ENCODE measurements around the gene VCL.

VCL gene

DNA sequence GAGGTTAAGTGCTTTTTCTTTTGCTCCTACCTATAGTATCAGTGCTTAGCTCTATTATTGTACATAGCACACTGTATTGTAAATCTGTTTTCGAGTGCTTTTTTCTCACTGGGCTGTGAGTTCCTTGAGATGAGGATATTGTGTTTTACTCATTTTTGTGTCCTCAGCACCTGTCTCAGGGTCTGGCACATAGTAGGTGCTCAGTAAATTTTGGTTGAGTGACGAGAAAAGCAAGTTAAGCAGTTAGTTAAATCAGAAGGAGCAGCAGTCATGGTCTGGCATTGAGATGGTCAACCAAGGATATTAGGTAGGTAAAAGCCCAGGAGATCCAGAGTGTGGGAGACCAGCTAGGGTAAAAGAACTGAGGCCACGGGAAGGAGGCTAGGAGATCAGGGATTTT is 101.5 kb downstream of the VCL start:
- TF ChIP-seq EGR1 (IDR thresholded peaks at IDR 0.05) = no peak
- TF ChIP-seq, protein P1, sequence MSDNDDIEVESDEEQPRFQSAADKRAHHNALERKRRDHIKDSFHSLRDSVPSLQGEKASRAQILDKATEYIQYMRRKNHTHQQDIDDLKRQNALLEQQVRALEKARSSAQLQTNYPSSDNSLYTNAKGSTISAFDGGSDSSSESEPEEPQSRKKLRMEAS (IDR thresholded peaks at IDR 0.05) = no peak
- no peak for TF ChIP-seq TCF12 (IDR thresholded peaks at IDR 0.05; ENCODE audit: low read depth)
- TF ChIP-seq, protein P2, sequence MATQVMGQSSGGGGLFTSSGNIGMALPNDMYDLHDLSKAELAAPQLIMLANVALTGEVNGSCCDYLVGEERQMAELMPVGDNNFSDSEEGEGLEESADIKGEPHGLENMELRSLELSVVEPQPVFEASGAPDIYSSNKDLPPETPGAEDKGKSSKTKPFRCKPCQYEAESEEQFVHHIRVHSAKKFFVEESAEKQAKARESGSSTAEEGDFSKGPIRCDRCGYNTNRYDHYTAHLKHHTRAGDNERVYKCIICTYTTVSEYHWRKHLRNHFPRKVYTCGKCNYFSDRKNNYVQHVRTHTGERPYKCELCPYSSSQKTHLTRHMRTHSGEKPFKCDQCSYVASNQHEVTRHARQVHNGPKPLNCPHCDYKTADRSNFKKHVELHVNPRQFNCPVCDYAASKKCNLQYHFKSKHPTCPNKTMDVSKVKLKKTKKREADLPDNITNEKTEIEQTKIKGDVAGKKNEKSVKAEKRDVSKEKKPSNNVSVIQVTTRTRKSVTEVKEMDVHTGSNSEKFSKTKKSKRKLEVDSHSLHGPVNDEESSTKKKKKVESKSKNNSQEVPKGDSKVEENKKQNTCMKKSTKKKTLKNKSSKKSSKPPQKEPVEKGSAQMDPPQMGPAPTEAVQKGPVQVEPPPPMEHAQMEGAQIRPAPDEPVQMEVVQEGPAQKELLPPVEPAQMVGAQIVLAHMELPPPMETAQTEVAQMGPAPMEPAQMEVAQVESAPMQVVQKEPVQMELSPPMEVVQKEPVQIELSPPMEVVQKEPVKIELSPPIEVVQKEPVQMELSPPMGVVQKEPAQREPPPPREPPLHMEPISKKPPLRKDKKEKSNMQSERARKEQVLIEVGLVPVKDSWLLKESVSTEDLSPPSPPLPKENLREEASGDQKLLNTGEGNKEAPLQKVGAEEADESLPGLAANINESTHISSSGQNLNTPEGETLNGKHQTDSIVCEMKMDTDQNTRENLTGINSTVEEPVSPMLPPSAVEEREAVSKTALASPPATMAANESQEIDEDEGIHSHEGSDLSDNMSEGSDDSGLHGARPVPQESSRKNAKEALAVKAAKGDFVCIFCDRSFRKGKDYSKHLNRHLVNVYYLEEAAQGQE (IDR thresholded peaks at IDR 0.05; ENCODE audit: low read depth) = no peak
- TF ChIP-seq RAD21 (IDR thresholded peaks at IDR 0.05; ENCODE audit: low read depth) = no peak
- TF ChIP-seq, protein P3, sequence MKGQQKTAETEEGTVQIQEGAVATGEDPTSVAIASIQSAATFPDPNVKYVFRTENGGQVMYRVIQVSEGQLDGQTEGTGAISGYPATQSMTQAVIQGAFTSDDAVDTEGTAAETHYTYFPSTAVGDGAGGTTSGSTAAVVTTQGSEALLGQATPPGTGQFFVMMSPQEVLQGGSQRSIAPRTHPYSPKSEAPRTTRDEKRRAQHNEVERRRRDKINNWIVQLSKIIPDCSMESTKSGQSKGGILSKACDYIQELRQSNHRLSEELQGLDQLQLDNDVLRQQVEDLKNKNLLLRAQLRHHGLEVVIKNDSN (IDR thresholded peaks at IDR 0.05) = no peak
- no peak for TF ChIP-seq NFIC (IDR thresholded peaks at IDR 0.05)
- no peak for TF ChIP-seq TEAD4 (IDR thresholded peaks at IDR 0.05)
- no peak for TF ChIP-seq EP300 (IDR thresholded peaks at IDR 0.05; ENCODE audit: borderline replicate concordance)

DNA sequence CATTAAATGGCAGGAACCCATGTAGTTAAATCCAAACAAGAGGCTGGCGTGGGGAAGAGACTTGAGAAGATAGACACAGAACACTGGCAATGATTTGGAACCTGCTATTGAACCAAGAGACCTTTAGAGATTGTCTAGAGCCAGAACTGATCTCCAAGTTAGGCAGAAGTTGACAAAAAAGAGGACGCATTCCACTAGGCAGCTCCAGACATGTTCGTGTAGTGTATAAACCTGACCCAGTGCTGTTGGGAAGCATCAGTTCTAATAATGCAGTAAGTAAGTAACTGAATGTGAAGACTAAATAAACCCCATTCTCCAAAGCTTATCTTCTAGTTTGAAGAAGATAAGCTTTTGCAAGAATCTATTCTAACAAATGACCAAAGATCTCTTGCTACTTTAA is 101.9 kb downstream of the VCL start:
- no peak for TF ChIP-seq TAF1 (IDR thresholded peaks at IDR 0.05; ENCODE audit: low read depth)
- TF ChIP-seq EGR1 (IDR thresholded peaks at IDR 0.05) = no peak
- no peak for TF ChIP-seq CREB1 (IDR thresholded peaks at IDR 0.05; ENCODE audit: low read depth)
- TF ChIP-seq, protein P2 (IDR thresholded peaks at IDR 0.05; ENCODE audit: low read depth) = no peak
- no peak for TF ChIP-seq RAD21 (IDR thresholded peaks at IDR 0.05; ENCODE audit: low read depth)
- no peak for TF ChIP-seq CEBPB (IDR thresholded peaks at IDR 0.05)
- TF ChIP-seq ZBTB7A (IDR thresholded peaks at IDR 0.05; ENCODE audit: low read depth) = no peak
- no peak for TF ChIP-seq TCF12 (IDR thresholded peaks at IDR 0.05; ENCODE audit: low read depth)
- TF ChIP-seq, protein P3 (IDR thresholded peaks at IDR 0.05) = no peak

DNA sequence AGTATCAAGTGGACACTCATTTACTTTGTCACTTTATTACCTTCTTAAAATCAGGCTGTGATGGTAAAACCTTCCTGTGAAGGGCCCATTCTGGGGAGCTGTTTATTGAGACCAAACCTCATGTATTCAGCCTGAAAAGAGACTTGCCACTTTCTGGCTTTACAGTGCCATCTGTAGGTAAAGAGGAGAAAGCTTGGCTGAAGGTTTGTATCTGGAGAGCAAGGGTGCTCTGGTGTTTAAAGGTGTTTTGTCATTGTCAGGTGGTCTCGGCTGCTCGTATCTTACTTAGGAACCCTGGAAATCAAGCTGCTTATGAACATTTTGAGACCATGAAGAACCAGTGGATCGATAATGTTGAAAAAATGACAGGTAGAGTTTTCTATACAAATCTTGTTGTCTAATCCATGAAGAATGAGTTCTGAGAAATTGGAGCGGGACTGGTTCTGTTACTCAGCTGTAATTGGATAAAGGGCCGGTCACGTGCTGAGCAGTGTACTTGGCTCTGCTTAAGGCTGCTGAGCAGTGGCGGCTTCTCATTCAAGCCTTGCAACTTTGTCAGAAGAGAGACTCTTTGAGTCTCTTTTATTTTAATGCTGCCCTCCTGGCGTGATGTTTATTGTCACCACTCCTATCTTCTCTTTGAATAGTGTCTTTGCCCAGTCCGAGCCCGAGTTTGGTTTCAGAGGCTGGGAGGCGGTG is 105.8 kb downstream of the VCL start:
- no peak for TF ChIP-seq TEAD4 (IDR thresholded peaks at IDR 0.05)
- no peak for TF ChIP-seq YY1 (IDR thresholded peaks at IDR 0.05; ENCODE audit: low read depth)
- TF ChIP-seq FOXM1 (IDR thresholded peaks at IDR 0.05; ENCODE audit: borderline replicate concordance, low read depth) = no peak
- no peak for TF ChIP-seq EGR1 (IDR thresholded peaks at IDR 0.05)
- TF ChIP-seq RAD21 (IDR thresholded peaks at IDR 0.05; ENCODE audit: low read depth) = peak; percentile 45; the same call in 1 of the 2 replicates
- TF ChIP-seq, protein P3 (IDR thresholded peaks at IDR 0.05) = peak; percentile 19; the same call in 1 of the 2 replicates

DNA sequence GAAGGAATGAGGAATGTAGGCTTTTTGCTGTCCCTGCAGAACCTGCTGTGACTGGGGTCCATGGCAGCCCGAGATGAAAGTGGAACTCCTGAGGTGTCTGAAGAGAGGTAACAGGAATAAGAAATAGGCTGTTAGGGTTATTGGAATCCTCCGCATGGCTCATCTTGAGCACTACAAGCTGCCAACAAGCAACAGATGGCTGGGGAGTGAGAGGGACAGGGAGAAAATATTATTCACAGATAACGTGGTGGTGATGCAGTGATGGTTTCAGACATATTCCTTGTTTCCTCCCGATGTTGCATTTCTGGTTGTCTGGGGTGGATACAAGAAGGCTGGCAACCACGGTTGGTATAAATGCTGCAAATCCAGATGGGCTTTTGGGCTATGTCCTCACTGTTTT is 106.6 kb downstream of the VCL start:
- TF ChIP-seq RAD21 (IDR thresholded peaks at IDR 0.05; ENCODE audit: low read depth) (no peak), CREB1 (IDR thresholded peaks at IDR 0.05; ENCODE audit: low read depth) (no peak), TEAD4 (IDR thresholded peaks at IDR 0.05) (no peak), CEBPB (IDR thresholded peaks at IDR 0.05) (no peak), TAF1 (IDR thresholded peaks at IDR 0.05; ENCODE audit: low read depth) (0 out of 2 replicates have a peak, but pooled peaks have one; percentile 22)

DNA sequence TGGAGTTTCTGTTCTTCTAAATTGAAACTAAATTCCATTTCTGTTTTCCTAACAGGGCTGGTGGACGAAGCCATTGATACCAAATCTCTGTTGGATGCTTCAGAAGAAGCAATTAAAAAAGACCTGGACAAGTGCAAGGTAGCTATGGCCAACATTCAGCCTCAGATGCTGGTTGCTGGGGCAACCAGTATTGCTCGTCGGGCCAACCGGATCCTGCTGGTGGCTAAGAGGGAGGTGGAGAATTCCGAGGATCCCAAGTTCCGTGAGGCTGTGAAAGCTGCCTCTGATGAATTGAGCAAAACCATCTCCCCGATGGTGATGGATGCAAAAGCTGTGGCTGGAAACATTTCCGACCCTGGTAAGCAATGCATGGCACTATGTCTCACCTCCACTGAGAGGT is 107.1 kb downstream of the VCL start:
- no peak for TF ChIP-seq TCF12 (IDR thresholded peaks at IDR 0.05; ENCODE audit: low read depth)
- TF ChIP-seq TAF1 (IDR thresholded peaks at IDR 0.05; ENCODE audit: low read depth) = 0 out of 2 replicates have a peak, but pooled peaks have one; percentile 0
- no peak for TF ChIP-seq RAD21 (IDR thresholded peaks at IDR 0.05; ENCODE audit: low read depth)
- TF ChIP-seq EP300 (IDR thresholded peaks at IDR 0.05; ENCODE audit: borderline replicate concordance) = no peak
- no peak for TF ChIP-seq ZBTB7A (IDR thresholded peaks at IDR 0.05; ENCODE audit: low read depth)

DNA sequence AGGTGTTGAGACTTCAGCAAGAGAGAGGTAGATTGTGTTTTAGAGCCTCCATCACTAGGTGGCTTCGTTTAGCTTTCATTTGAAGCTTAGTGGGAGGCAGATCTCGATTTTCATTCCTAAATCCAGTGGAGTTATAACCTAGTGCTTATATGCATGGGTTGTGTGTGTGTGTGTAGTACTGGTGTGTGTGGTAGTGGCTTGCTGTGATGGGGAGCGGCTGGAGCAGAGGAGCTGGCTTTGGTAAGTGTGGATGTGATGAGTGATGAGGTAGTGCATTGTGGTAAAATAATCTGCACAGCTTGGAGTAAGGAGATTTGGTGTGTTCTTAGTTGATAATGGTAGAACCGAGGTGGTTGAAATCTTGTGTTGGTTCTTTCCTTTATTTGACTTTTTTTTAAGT is 109.5 kb downstream of the VCL start:
- TF ChIP-seq CEBPB (IDR thresholded peaks at IDR 0.05) = no peak
- TF ChIP-seq ZBTB7A (IDR thresholded peaks at IDR 0.05; ENCODE audit: low read depth) = no peak
- no peak for TF ChIP-seq YY1 (IDR thresholded peaks at IDR 0.05; ENCODE audit: low read depth)
- TF ChIP-seq, protein P1 (IDR thresholded peaks at IDR 0.05) = no peak
- TF ChIP-seq, protein P2 (IDR thresholded peaks at IDR 0.05; ENCODE audit: low read depth) = no peak
- no peak for TF ChIP-seq RAD21 (IDR thresholded peaks at IDR 0.05; ENCODE audit: low read depth)
- TF ChIP-seq TAF1 (IDR thresholded peaks at IDR 0.05; ENCODE audit: low read depth) = no peak
- TF ChIP-seq TEAD4 (IDR thresholded peaks at IDR 0.05) = no peak
- TF ChIP-seq NFIC (IDR thresholded peaks at IDR 0.05) = no peak
- no peak for TF ChIP-seq EP300 (IDR thresholded peaks at IDR 0.05; ENCODE audit: borderline replicate concordance)
- TF ChIP-seq FOXM1 (IDR thresholded peaks at IDR 0.05; ENCODE audit: borderline replicate concordance, low read depth) = no peak
- no peak for TF ChIP-seq CREB1 (IDR thresholded peaks at IDR 0.05; ENCODE audit: low read depth)
- no peak for TF ChIP-seq EGR1 (IDR thresholded peaks at IDR 0.05)
- no peak for TF ChIP-seq TCF12 (IDR thresholded peaks at IDR 0.05; ENCODE audit: low read depth)
- TF ChIP-seq, protein P3 (IDR thresholded peaks at IDR 0.05) = no peak
